ENCODE results near the gene MAGI1. TPM values are rescaled to one million over a fixed set of nuclear protein-coding genes. Genes with fewer than 3 reads are reported as not detected.
A peak's percentile ranks its signal among the peaks of the same experiment; 100 is the strongest.

MAGI1 gene
- total RNA-seq, 2 donors from 2014 or later: 38.6 to 45.1 TPM

GRCh38 chr3:65979162-65979561 is 59.6 kb downstream of the MAGI1 start:
- no peak overlapping the region for H3K4me3 ChIP-seq (ENCODE audit: low read length)
- peak overlapping the region; percentile 68 for H3K27ac Mint-ChIP-seq
- H3K27ac ChIP-seq (ENCODE audit: low read depth, low read length): no peak overlapping the region
- no peaks in the 10 kb centered on the region for H3K36me3 ChIP-seq (ENCODE audit: control insufficient read depth, insufficient read depth, low read length)
- no peaks in the 10 kb centered on the region for H3K27me3 Mint-ChIP-seq (ENCODE audit: insufficient read depth)
- no peaks in the 10 kb centered on the region for H3K4me1 ChIP-seq (ENCODE audit: control insufficient read depth, insufficient read depth, low read length)
- no peaks in the 10 kb centered on the region for H3K27me3 ChIP-seq (ENCODE audit: control insufficient read depth, insufficient read depth, low read length, poor library complexity, severe bottlenecking)
- peaks cover 4% of the 10 kb centered on the region for H3K36me3 Mint-ChIP-seq (ENCODE audit: low read depth)
- DNase-seq: no peak
- H3K4me1 Mint-ChIP-seq: peaks cover 8% of the 10 kb centered on the region
- no peaks in the 10 kb centered on the region for H3K9me3 ChIP-seq (ENCODE audit: control insufficient read depth, low read length)
- no peak overlapping the region for H3K4me3 Mint-ChIP-seq
- TF ChIP-seq, protein P1, sequence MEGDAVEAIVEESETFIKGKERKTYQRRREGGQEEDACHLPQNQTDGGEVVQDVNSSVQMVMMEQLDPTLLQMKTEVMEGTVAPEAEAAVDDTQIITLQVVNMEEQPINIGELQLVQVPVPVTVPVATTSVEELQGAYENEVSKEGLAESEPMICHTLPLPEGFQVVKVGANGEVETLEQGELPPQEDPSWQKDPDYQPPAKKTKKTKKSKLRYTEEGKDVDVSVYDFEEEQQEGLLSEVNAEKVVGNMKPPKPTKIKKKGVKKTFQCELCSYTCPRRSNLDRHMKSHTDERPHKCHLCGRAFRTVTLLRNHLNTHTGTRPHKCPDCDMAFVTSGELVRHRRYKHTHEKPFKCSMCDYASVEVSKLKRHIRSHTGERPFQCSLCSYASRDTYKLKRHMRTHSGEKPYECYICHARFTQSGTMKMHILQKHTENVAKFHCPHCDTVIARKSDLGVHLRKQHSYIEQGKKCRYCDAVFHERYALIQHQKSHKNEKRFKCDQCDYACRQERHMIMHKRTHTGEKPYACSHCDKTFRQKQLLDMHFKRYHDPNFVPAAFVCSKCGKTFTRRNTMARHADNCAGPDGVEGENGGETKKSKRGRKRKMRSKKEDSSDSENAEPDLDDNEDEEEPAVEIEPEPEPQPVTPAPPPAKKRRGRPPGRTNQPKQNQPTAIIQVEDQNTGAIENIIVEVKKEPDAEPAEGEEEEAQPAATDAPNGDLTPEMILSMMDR (conservative IDR thresholded peaks at IDR 0.05): no peak
- H3K9ac ChIP-seq (ENCODE audit: extremely low read depth, low read length, poor library complexity, severe bottlenecking): no peak overlapping the region
- WGBS, 2 experiments (ENCODE audit: insufficient coverage in 1 of 2, insufficient read length in 1 of 2): 79 to 98% methylated on average over 5 to 6 of the region's 6 CpGs
- H3K9me3 Mint-ChIP-seq: no peaks in the 10 kb centered on the region

DNA sequence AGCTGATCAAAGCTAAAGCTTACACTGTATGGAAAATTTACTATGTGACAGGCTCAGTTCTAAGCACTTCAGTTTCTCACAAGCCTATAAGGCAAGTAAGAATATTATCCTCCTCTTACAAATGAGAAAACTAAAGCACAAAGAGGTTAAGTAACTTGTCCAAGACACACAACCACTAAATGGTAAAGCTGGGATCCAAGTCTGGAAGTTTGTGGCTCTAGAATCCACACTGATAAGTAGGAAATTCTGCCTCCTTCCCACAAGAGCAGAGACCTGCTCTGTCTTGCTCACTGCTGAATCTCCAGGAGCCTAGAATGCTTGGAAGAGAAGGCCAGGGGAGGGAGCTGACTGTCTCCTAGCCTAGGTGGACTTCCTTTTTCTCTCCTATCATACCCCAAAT is 60.6 kb downstream of the MAGI1 start:
- Histone ChIP-seq H3K4me1 (ENCODE audit: control insufficient read depth, insufficient read depth, low read length) (no peaks in the 10 kb centered on the region), H3K36me3 (ENCODE audit: control insufficient read depth, insufficient read depth, low read length) (no peaks in the 10 kb centered on the region), H3K9me3 (ENCODE audit: control insufficient read depth, low read length) (no peaks in the 10 kb centered on the region), H3K27ac (ENCODE audit: low read depth, low read length) (no peak overlapping the region), H3K9ac (ENCODE audit: extremely low read depth, low read length, poor library complexity, severe bottlenecking) (no peak overlapping the region), H3K27me3 (ENCODE audit: control insufficient read depth, insufficient read depth, low read length, poor library complexity, severe bottlenecking) (no peaks in the 10 kb centered on the region), H3K4me3 (ENCODE audit: low read length) (no peak overlapping the region)
- Mint-ChIP-seq H3K36me3 (ENCODE audit: low read depth) (peaks cover 6% of the 10 kb centered on the region), H3K9me3 (no peaks in the 10 kb centered on the region), H3K27me3 (ENCODE audit: insufficient read depth) (no peaks in the 10 kb centered on the region), H3K4me3 (no peak overlapping the region), H3K27ac (peak overlapping the region; percentile 59), H3K4me1 (peaks cover 8% of the 10 kb centered on the region)
- TF ChIP-seq, protein P1 (conservative IDR thresholded peaks at IDR 0.05): no peak
- DNase-seq: no peak

GRCh38 chr3:65975032-65975431 is 63.7 kb downstream of the MAGI1 start:
- Histone ChIP-seq H3K27ac (ENCODE audit: low read depth, low read length) (no peak overlapping the region), H3K4me1 (ENCODE audit: control insufficient read depth, insufficient read depth, low read length) (peaks cover 6% of the 10 kb centered on the region), H3K9ac (ENCODE audit: extremely low read depth, low read length, poor library complexity, severe bottlenecking) (no peak overlapping the region), H3K27me3 (ENCODE audit: control insufficient read depth, insufficient read depth, low read length, poor library complexity, severe bottlenecking) (no peaks in the 10 kb centered on the region), H3K4me3 (ENCODE audit: low read length) (no peak overlapping the region), H3K9me3 (ENCODE audit: control insufficient read depth, low read length) (no peaks in the 10 kb centered on the region), H3K36me3 (ENCODE audit: control insufficient read depth, insufficient read depth, low read length) (no peaks in the 10 kb centered on the region)
- Mint-ChIP-seq H3K4me3 (no peak overlapping the region), H3K27ac (no peak overlapping the region), H3K9me3 (no peaks in the 10 kb centered on the region), H3K36me3 (ENCODE audit: low read depth) (peaks cover 7% of the 10 kb centered on the region), H3K4me1 (peaks cover 19% of the 10 kb centered on the region), H3K27me3 (ENCODE audit: insufficient read depth) (no peaks in the 10 kb centered on the region)
- TF ChIP-seq, protein P1 (conservative IDR thresholded peaks at IDR 0.05): no peak
- WGBS, 2 experiments (ENCODE audit: insufficient coverage in 1 of 2, insufficient read length in 1 of 2): 86 to 94% methylated on average over 2 to 3 of the region's 3 CpGs
- DNase-seq: no peak
